Mucosa of gallbladder (tissue), 1 donor: Measurements from ENCODE around the gene NELL2. TPM values are rescaled to one million over a fixed set of nuclear protein-coding genes. Genes with fewer than 3 reads are reported as not detected.
"Not testable (repeated sequence)": the region's sequence is repeated elsewhere in the genome, so short reads cannot be mapped to it uniquely, and the experiment has no call there.

Experiments
- DNase-seq: peaks from one replicate; pipeline ENCODE4 v3.0.0-alpha.2; 2020; ENCODE audit warnings: low spot score
- total RNA-seq: library from RNA; stranded (reverse); gene quantifications from one replicate; pipeline ENCODE4 v1.2.1, GENCODE V29; 2021
- donor health status: DM: no; HTN: no; CAD: no.

Gene NELL2
- total RNA-seq, 1 donor from 2014 or later, result 12.5 TPM

DNA sequence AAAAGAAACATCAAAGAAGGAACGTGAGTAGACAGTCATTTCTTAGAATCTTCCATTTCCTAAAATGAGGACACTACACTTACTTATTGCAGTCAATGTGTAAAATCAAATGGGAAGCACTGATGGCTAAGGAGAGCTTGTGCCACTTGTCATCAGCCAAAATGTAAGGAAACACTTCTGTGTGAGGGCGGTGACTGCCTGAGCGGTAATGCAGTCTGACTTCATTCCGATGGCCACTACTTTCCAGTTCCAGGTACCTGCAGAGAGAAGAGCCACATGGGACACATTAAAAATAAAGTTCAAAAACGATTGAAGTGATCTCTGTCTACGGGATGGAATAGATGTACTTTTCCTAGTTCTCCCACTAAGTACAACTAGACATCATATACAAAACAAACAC lies 96.3 kb downstream of the NELL2 start:
- DNase-seq, result no peak

- DNase-seq, result no peak
These were observed 97.3 kb downstream of the NELL2 start for GRCh38 chr12:44778863-44779262.

DNA sequence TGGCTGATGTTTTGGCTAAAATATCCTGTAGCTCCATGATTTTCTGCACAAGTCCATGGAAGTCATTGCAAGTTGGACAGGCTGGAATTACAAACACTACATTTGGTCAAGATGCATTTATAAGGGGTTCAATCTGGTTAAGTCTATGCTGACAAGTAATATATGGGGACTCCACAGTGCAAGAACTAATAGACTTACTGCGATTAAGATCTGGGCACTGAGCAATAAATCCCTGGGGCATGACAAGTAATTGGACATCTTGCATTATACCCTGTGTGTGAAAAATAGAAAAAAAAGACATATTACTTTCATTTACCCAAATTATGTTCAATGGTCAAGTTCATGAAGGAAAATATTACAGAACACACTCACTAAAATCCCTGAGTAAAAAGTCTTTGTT lies 99.1 kb downstream of the NELL2 start:
- DNase-seq, result no peak

- DNase-seq, result no peak
These were observed 100.2 kb downstream of the NELL2 start for GRCh38 chr12:44775901-44776300.

DNA sequence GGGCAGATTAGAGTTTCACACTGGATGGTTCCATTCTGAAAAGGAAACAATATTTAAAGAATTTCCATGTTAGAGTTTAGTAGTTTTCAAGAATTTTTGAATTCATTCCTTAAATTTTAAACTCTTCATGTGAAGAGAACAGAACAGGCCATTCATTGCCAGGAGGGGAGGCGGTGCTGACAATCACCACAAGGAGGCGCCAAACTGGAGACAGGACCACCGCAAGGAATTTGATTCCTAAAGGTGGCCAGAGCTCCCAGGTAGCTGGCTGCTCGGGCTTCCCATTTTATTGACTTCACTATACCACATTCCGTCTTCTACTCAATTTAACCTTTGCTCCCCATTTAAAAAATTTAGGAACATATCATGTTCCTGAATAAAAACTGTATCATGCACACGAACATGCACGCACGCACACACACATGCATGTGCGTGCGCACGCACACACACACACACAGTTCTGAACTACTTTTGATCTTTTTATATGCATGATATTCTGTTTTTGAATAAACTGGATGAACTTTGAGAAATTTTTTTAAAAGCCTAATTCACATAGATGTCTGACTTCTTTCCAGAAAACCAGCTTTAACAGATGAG lies 101.2 kb downstream of the NELL2 start:
- DNase-seq, result peak; percentile 16

DNA sequence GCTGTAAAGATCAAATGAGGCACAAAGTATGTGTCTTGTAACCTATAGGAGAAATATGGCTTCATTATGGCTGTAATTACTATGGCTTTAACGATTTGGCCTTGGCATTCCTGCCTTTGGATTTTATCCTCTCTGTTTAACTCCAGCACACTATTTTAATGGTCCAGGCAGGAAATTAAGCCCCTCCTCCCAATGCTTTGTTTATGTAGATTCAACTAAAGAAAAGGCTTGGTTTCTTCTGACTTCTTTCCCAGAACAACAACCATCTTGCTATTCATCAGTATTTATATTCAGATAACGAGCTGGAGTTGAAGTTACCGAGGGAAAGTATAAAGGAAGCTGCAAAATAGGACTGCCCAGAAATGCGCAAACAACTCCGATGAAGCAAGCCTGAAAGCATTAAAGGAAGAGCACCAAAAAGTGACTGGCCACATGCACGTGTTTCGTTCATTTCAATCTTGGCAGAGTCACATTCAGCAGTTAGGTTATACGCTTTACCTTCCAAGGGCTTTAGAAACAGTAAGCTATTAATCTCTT lies 104.6 kb downstream of the NELL2 start:
- DNase-seq, result no peak

DNA sequence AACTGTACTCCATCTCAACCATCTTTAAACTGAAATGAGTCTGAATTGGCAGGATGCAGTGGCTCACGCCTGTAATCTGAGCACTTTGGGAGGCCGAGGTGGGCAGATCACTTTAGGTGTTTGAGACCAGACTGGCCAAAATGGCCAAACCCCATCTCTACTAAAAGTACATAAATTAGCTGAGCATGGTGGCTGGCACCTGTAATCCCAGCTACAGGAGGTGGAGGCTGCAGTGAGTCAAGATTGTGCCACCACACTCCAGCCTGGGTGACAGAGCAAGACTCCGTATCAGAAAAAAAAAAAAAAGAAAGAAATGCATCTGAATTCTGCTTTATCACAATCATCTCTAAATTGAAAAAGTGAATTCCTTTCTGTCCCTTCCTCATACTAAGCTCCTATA lies 110.3 kb downstream of the NELL2 start:
- no peak for DNase-seq

DNA sequence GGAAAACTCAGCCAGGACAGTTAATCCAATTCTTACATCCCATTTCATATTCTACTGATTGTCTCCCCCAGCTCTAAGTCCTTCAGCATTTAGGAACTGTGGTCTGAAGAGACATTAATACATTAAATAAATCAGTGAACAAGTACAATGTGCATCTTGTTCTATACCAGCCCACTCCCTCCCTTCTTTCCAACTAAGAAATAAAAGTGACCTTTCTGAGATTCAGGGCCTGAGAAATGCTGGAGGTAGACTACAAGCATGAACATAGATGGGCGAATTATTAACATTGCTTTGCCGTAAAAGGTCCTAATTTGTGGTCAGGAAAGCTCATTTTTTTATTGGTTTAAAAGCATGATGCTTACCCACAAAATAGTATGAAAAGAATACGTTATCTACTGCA lies 113.1 kb downstream of the NELL2 start:
- no peak for DNase-seq

DNA sequence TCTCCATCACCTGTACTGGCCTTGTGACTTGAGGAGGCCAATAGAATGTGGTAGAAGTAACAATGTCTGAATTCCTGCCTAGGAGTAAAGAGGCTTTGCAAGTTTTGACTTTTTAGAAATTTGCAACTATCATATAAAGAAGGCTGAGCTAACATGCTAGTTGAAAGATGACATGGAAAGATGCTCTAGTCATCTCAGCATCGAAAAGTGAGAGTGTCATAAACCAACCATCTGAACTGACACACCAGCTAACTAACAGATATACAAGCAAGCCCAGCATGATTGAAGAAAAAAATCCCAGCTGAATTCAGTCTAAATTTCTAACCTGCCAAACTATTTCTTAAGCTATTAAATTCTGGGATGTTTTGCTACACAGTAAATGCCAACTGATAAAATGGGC lies 116.8 kb downstream of the NELL2 start:
- no peak for DNase-seq

DNA sequence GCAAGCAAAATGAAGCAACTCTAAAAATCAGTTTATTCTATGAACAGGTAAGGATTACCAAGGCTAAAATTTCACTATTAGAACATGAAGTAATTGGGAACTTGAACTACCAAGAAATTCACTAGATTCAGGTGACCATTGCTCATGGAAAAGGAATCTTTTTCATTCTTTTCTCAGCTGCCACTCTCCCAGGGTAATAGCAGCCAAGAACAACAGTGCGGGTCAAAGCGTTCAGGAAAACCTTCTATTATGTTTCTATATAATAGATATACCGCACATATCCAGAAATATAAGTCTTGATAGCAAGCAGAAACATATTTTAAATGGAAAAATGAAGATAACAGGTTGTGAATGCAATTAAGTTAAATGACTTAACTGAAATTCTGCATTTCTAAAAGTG lies 125.6 kb downstream of the NELL2 start:
- no peak for DNase-seq

DNA sequence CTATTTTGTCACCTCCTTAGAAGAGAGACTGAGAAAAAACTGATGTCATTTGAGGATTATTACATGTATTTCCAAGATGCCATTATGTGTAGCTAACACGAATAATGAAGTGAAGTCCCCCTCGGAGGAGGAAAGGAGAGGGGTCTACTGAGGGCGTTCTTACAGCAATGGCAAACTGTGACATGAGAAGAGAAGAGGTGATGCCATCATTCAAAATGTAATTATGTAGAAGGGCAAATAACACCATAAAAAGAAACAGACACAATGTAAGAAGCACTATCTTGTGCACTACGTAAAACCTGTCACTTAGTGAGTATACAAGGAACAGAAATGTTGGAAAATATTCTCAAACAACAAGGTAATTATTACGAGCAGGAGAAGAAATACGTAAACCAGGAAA lies 126.5 kb downstream of the NELL2 start:
- DNase-seq, result no peak

- no peak for DNase-seq
These were observed 127.1 kb downstream of the NELL2 start for GRCh38 chr12:44748950-44749468.

DNA sequence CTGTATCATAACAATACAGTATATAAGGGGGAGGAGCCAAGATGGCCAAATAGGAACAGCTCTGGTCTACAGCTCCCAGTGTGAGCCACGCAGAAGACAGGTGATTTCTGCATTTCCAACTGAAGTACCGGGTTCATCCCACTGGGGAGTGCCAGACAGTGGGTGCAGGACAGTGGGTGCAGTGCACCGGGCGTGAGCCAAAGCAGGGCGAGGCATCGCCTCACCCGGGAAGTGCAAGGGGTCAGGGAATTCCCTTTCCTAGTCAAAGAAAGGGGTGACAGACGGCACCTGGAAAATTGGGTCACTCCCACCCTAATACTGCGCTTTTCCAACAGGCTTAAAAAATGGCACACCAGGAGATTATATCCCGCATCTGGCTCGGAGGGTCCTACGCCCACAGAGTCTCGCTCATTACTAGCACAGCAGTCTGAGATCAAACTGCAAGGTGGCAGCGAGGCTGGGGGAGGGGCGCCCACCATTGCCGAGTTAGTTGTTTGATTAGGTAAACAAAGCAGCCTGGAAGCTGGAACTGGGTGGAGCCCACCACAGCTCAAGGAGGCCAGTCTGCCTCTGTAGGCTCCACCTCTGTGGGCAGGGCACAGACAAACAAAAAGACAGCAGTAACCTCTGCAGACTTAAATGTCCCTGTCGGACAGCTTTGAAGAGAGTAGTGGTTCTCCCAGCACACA lies 134.7 kb downstream of the NELL2 start:
- not testable (repeated sequence) for DNase-seq

GRCh38 chr12:44738051-44738450 lies 138.1 kb downstream of the NELL2 start:
- no peak for DNase-seq

- no peak for DNase-seq
These were observed 147.5 kb downstream of the NELL2 start for GRCh38 chr12:44728566-44728965.

DNA sequence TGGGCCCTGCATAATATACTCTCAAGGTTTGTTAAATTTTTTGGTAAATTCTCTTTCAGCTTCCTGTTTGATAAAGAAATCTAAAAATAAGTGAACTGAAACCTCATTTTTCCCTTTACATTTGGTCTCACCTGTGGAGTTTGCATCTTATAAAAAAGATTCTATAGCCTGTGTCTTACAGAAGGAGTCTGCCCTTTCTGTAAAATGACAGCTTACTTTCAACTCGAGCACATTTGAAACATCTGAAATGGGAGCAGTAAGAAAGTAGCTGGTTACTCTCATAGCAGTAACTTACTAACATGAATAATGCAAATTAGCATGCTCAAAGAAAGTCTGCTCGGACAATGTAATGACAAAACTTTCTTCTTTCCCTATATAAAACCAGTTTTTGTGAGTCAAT lies 155.8 kb downstream of the NELL2 start:
- no peak for DNase-seq

DNA sequence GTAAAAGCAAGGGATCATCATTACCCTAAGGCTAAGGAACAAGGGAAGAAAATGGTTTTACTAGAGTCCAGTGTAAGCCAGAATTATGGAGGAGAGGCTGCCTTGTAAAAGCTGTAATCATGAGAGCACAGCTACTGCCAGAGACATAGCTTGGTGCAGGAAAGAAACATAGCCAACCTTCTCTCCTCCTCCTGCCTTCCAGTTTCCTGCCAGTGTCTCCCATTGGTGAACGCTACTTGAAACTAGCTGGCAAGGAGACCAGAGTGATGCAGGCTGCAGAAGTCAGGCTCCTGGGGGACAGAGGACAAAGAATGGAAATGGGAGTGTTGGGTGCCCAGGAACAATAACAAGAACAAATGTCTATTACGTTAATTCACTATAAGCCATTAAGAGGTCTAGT lies 158.5 kb downstream of the NELL2 start:
- DNase-seq, result no peak

DNA sequence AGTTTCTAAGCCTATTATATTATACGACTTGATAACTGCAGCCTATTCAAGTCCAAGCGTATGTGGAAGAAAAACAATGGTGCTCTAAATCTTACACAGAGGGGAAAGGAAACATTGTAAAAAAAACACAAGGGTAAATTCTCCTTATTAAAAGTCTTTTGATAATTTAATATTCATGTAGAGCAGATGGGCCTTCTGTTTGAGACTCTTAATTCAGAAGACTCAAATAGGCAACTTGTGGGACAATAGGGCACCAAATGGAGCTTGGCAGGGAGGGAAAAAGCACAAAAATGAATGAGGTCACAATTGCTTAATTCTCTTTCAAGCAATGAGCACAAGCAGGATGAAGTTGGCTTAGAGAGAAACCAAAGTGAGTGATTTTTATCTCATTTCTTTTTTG lies 159.4 kb downstream of the NELL2 start:
- DNase-seq, result no peak

GRCh38 chr12:44711736-44712135 lies 164.4 kb downstream of the NELL2 start:
- DNase-seq, result no peak

DNA sequence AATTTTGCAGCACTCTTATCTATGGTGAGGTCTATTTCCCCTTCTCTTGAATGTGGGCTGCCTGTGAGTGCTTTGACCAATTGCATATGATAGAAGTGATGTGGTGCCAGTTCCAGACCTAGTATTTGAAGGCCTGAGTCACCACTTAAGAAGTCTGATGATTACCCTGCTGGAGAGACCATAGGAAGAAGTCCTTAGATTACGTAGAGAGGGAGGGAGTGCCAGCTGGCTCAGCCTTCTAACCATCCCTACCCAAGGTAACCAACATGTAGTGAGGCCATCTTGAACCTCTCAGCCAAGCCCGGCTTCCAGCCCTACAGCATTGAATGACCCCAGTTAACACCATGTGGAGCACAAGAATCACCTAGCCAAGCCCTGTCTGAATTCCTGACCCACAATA lies 166.9 kb downstream of the NELL2 start:
- no peak for DNase-seq

GRCh38 chr12:44708218-44708617 lies 167.9 kb downstream of the NELL2 start:
- DNase-seq, result no peak

DNA sequence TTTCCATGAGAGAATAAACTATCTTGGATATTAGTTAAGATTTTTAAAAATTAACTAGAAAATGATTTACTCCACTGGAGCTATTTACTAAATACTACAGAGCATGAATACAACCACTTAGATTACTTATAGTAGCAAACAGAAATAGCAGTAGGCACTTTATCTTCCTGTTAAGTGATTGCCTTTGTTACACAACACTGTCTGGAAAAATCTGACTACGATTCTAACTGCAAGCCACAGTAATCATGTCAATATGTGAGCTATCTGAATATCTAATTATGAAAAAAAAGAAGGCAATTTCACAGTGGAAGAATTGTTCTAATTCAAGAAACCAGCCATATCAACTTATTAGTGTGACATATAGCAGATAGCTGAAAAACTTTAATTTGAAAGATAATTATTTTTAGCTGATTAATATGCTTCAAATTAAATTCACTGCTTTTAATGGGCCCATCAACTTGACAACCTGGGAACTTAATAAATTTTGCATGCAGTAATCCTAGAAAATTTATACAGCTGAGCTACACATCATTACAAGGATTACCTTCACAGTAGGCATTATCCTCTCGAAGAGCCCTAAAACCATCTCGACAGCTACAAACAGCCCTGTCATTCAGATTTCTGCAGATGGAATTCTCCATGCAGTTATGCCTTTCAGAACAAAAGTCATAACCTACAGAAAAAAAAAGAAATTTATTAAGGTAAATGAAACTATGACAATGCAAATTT lies 172.8 kb downstream of the NELL2 start:
- no peak for DNase-seq

DNA sequence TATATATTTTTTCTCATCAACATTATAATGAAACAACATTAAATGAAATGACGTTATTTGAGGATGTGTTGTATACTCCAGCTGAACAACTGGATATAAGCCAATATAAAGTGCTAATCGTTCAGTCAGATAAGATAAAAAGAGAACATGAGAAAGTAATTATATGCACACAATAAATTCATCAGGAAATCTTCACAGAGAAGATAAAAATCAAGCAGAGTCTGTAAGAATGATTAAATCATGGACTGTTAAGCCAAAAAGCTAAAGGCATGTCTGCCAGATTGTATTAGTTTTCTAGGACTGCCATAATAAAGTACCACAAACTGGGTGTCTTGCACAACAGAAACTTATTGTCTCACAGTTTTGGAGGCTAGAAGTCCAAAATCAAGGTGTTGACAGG lies 178.6 kb downstream of the NELL2 start:
- DNase-seq, result no peak
